GM10266 (cell line): Measurements from ENCODE around the gene COLGALT1.

Source experiments
- DNase-seq: peaks from one replicate; pipeline ENCODE4 v3.0.0; 2012; ENCODE audit errors: extremely low spot score
- CTCF ChIP-seq: IDR thresholded peaks from 2 replicates; pipeline ENCODE4 v1.5.1; 2012; ENCODE audit warnings: mild to moderate bottlenecking, low read depth; ENCODE audit not compliant: control insufficient read depth, insufficient read depth; ENCODE audit errors: missing control alignments

COLGALT1 gene

GRCh38 chr19:17618281-17618903 lies 62.9 kb downstream of the COLGALT1 start:
- TF ChIP-seq CTCF, result no peak

GRCh38 chr19:17618936-17619335 lies 63.5 kb downstream of the COLGALT1 start:
- DNase-seq, result no peak

More at GRCh38 chr19:17618281-17618903, 62.9 kb downstream of the COLGALT1 start:
- no peak for DNase-seq

GRCh38 chr19:17620696-17621095 lies 65.2 kb downstream of the COLGALT1 start:
- TF ChIP-seq CTCF, result no peak

More at GRCh38 chr19:17618936-17619335, 63.5 kb downstream of the COLGALT1 start:
- TF ChIP-seq CTCF, result no peak

GRCh38 chr19:17623224-17623935 lies 67.9 kb downstream of the COLGALT1 start:
- no peak for DNase-seq
- TF ChIP-seq CTCF, result no peak

More at GRCh38 chr19:17620696-17621095, 65.2 kb downstream of the COLGALT1 start:
- no peak for DNase-seq

GRCh38 chr19:17624314-17624991 lies 69.0 kb downstream of the COLGALT1 start:
- no peak for TF ChIP-seq CTCF
- DNase-seq, result no peak

- DNase-seq, result no peak
- no peak for TF ChIP-seq CTCF
Observed at GRCh38 chr19:17625043-17625442, 69.6 kb downstream of the COLGALT1 start.
